Hepatocyte (in vitro differentiated cells): ENCODE results near the gene TBX15.

ENCODE experiments used
- CTCF ChIP-seq: fragments of 200-600 bp; sonication (generic); IDR thresholded peaks from 2 replicates; pipeline ENCODE4 v1.5.1; 2016; ENCODE audit warnings: antibody characterized with exemption, mild to moderate bottlenecking; ENCODE audit not compliant: poor library complexity
- EZH2 ChIP-seq: fragments of 200-600 bp; sonication (generic); IDR thresholded peaks from 2 replicates; pipeline ENCODE4 v1.6.1; 2016; ENCODE audit warnings: antibody characterized with exemption, mild to moderate bottlenecking, borderline replicate concordance
- EZH2phosphoT487 ChIP-seq: fragments of 200-600 bp; sonication (generic); IDR thresholded peaks from one replicate; pipeline ENCODE4 v1.6.1; 2018; ENCODE audit warnings: antibody characterized with exemption, mild to moderate bottlenecking, low read depth, moderate library complexity; ENCODE audit not compliant: unreplicated experiment, severe bottlenecking

GRCh38 chr1:118984722-118985639 is 3.2 kb downstream of the TBX15 start:
- TF ChIP-seq CTCF = no peak
- peak; percentile 60 for TF ChIP-seq EZH2
- no peak for TF ChIP-seq EZH2phosphoT487
